ENCODE measurements around the gene CDH3. TPM values are rescaled to one million over a fixed set of nuclear protein-coding genes. Genes with fewer than 3 reads are reported as not detected.

Gene CDH3
- total and polyA plus RNA-seq, 2 of the 8 experiments (the other 6 are each of a cell fraction or from before 2014, with no cell fraction given), result 146 to 171 TPM

GRCh38 chr16:68737730-68738629 lies 92.9 kb downstream of the CDH3 start (continued):
- TF ChIP-seq CEBPB (IDR thresholded peaks at IDR 0.05; ENCODE audit: low read depth, low read length) (no peak), BRCA1 (IDR thresholded peaks at IDR 0.05; ENCODE audit: low read depth, low read length) (no peak), SIRT6 (IDR thresholded peaks at IDR 0.05; ENCODE audit: low read length) (no peak), SRF (IDR thresholded peaks at IDR 0.05; ENCODE audit: low read depth, low read length) (no peak), CREB1 (IDR thresholded peaks at IDR 0.05) (peak; percentile 35; the same call in 1 of the 2 replicates), TAF7 (optimal IDR thresholded peaks at IDR 0.05; ENCODE audit: borderline replicate concordance, low read depth, low read length) (no peak), ATF3 (IDR thresholded peaks at IDR 0.05; ENCODE audit: insufficient read depth, low read depth, low read length) (no peak), SP1 (IDR thresholded peaks at IDR 0.05; ENCODE audit: low read depth, low read length) (0 out of 2 replicates have a peak, but pooled peaks have one; percentile 7), KDM5A (IDR thresholded peaks at IDR 0.05; ENCODE audit: low read length) (no peak), CBX8 (IDR thresholded peaks at IDR 0.05; ENCODE audit: borderline replicate concordance, low read depth, low read length) (no peak), RFX5 (IDR thresholded peaks at IDR 0.05; ENCODE audit: borderline replicate concordance, low read depth, low read length) (no peak), TEAD4 (IDR thresholded peaks at IDR 0.05; ENCODE audit: low read depth, low read length) (peak; percentile 56; the same call in 1 of the 2 replicates), CHD2 (IDR thresholded peaks at IDR 0.05; ENCODE audit: low read length) (no peak), YY1 (IDR thresholded peaks at IDR 0.05; ENCODE audit: low read depth, low read length) (no peak)
